H1 (cell line): Measurements from ENCODE around the gene CASK.

Source experiments
- EP300 ChIP-seq, 2 experiments: IDR thresholded peaks; 1 replicate in 1 of 2; 2 replicates in 1 of 2; pipeline ENCODE4 v1.6.1; 2011 to 2012; ENCODE audit warnings: low read depth in 2 of 2, low read length in 2 of 2, mild to moderate bottlenecking in 2 of 2, borderline replicate concordance in 1 of 2, inconsistent platforms in 1 of 2, moderate library complexity in 1 of 2
- EZH2 ChIP-seq: fragments of 200-600 bp; sonication (generic); IDR thresholded peaks from 2 replicates; pipeline ENCODE4 v1.7.1; 2012; ENCODE audit warnings: low read depth, mild to moderate bottlenecking, moderate library complexity, low read length, inconsistent platforms; ENCODE audit not compliant: severe bottlenecking
- NRF1 ChIP-seq: IDR thresholded peaks from 2 replicates; pipeline ENCODE4 v1.6.1; 2011; ENCODE audit warnings: mild to moderate bottlenecking, low read depth, low read length, improper control_type of control experiment
- POLR2A ChIP-seq, 2 experiments: IDR thresholded peaks; 1 replicate in 1 of 2; 2 replicates in 1 of 2; pipeline ENCODE4 v1.6.1; 2011; ENCODE audit warnings: low read depth in 2 of 2, low read length in 2 of 2, mild to moderate bottlenecking in 2 of 2; ENCODE audit errors: control extremely low read depth in 1 of 2
- SIN3A ChIP-seq, 2 experiments: IDR thresholded peaks in 1 of 2; conservative IDR thresholded peaks in 1 of 2; 2 replicates each; pipeline ENCODE4 v1.6.1; 2011 to 2012; ENCODE audit warnings: low read length in 2 of 2, improper control_type of control experiment in 1 of 2, low read depth in 1 of 2, mild to moderate bottlenecking in 1 of 2

DNA sequence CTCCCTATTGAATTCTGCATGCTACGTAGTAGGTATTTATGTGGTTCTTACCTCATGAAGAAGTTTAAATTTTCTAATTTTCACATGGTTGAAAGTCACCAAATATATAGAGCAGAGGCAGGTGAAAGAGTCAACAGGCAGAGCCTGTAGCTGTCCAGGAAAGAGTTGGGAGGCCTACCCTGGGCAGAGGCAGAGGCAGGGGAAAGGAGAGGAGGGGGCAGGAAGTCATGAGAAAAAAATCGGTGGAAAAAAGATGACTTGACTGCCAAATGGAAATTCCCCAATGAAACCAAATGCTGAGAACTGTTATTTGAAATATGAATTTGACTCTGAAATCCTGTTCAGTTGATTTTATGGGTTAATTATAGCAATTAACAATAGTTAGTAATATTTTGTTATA is 257.7 kb downstream of the CASK start:
- no peak for TF ChIP-seq NRF1
- no peak for TF ChIP-seq POLR2A (IDR thresholded peaks at IDR 0.05; ENCODE audit: control extremely low read depth in 1 of 2, low read depth in 2 of 2, low read length in 2 of 2)
- TF ChIP-seq EZH2: no peak
- TF ChIP-seq SIN3A (conservative IDR thresholded peaks at IDR 0.05 in 1 of 2, IDR thresholded peaks at IDR 0.05 in 1 of 2; ENCODE audit: low read depth in 1 of 2, low read length in 2 of 2): no peak
- TF ChIP-seq EP300 (IDR thresholded peaks at IDR 0.05; ENCODE audit: borderline replicate concordance in 1 of 2, low read depth in 2 of 2, low read length in 2 of 2): no peak
